VCaP (cell line): ENCODE results near the gene PHF1.

Source experiments
- H3K27ac ChIP-seq: fragments of 450-650 bp; 2 replicates; pipeline ENCODE4 v1.5.1; 2017
- TF ChIP-seq, protein P1 (sequence below): fragments of 450-650 bp; conservative IDR thresholded peaks from 2 replicates; pipeline ENCODE4 v1.5.1; 2017; ENCODE audit warnings: mild to moderate bottlenecking, moderate library complexity

Gene PHF1

DNA sequence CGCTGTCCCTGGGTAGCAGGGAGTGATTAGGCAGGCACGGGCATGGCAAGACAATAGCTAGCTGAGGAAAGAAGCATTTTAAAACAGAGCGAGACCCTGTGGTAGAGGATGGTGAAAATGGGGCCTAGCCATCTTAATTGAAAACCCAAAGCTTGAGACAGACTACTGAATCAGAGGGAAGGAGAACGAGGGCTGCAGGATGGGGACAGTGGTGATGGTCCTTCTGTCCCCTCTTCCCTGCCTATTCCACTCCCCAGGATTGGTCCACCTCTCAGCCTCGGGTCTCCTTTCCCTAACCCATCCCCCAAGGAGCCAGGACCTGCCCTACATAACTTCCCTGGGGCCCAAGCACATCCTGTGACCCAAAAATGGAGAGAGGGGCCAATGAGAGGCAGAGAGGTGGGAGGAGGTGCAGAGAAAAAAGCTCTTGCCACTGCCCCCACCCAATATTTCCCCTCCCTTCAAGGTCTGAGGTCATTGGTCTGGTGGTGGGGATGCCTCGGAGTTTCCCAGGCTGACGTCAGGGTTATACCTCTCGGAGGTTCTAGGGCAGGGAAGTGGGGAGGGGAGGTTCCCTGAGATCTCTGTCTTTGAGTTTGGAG, 8.0 kb downstream of the PHF1 start:
- H3K27ac ChIP-seq: peak overlapping the region; percentile 94
- TF ChIP-seq, protein P1, sequence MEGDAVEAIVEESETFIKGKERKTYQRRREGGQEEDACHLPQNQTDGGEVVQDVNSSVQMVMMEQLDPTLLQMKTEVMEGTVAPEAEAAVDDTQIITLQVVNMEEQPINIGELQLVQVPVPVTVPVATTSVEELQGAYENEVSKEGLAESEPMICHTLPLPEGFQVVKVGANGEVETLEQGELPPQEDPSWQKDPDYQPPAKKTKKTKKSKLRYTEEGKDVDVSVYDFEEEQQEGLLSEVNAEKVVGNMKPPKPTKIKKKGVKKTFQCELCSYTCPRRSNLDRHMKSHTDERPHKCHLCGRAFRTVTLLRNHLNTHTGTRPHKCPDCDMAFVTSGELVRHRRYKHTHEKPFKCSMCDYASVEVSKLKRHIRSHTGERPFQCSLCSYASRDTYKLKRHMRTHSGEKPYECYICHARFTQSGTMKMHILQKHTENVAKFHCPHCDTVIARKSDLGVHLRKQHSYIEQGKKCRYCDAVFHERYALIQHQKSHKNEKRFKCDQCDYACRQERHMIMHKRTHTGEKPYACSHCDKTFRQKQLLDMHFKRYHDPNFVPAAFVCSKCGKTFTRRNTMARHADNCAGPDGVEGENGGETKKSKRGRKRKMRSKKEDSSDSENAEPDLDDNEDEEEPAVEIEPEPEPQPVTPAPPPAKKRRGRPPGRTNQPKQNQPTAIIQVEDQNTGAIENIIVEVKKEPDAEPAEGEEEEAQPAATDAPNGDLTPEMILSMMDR: peak; percentile 18; the same call in 1 of the 2 replicates

DNA sequence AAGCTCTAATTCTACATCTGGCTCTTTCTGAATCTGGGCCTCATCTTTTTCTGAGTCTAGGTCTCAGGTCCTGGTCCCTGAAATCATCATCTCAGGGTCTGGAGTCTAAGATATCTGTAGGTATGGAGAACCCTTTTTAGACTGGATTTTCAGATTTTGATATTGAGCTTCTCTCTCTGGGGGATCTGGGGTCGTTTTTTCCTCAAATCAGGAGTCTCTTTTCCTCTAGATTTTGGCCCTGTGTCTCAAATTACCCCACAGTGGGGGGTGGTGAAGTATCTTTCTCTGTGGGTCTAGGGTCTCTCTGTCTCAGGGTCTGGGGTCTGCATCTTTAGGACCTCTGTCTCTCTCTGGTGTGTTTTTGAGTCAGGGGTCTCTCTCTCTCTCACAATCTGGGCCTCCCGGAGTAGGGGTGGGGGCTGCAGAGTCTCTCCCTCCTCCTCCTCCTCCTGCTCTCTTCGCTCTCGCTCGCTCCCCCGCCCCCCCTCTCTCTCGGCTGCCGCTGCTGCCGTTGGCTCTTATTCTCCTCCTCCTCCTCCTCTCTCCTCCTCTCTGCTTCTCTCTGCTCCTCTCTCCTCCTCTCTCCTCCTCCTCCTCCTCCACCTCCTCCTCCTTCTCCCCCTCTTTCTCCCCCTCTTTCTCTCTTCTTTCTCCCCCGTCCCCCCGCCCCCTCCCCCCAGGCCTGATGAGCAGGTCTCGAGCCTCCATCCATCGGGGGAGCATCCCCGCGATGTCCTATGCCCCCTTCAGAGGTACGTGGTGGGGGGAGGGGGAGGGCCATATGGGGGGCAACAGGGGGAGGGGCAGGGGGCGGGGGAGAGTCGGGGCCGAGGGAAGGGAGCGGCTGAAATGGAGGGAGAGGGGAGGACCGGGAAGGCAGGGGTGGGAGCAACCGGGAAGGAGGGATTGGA, 9.0 kb downstream of the PHF1 start, which contains the start of gene SYNGAP1:
TSS of gene SYNGAP1 (plus strand) at position 486 of the 911 bp plus-strand sequence. CDS start at position 686, 200 bp downstream.
- TF ChIP-seq, protein P1: no peak
- peak within 1 kb of the TSS; percentile 94 for H3K27ac ChIP-seq

DNA sequence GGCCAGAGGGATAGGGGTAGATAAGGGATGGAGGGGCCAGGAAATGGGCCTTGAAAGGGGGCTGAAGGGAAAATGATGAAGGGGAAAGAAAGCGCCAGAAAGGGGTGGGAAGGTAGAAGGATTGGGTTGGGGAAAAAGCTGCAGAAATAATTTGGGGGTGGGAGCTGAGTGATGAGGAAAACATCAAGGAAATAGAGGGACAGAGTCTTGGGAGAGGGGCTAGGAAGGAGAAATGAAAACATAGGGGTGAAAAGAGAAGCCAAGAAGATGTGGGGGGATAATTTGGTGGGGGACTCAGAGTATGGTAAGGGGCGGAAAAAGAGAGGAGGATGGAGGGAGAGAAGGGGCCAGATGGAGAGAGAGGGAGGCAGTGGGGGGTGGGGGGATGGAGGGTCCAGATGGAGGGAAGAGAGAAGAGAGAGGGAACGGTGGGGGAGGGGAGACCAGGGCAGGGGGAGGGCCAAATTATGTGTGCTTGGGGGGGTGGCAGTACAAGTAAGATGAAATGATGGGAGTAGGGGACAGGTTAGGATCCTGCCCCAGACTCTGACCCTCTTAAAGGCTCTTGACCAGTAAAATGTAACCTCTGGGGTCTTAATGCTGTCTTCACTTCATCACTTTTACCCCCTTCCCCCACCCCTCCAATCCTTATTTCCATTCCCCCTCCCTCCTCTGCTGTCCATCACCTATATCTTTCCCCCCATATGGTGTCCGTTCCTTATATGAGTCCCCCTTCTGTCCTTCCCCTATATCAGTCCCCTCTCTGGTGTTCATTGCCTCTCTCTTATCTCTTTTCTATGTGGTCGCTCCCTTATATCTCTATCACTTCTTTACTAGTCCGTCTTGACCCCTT, 9.9 kb downstream of the PHF1 start:
- TF ChIP-seq, protein P1: no peak
- H3K27ac ChIP-seq: peak overlapping the region; percentile 94; the same call in 1 of the 2 replicates

DNA sequence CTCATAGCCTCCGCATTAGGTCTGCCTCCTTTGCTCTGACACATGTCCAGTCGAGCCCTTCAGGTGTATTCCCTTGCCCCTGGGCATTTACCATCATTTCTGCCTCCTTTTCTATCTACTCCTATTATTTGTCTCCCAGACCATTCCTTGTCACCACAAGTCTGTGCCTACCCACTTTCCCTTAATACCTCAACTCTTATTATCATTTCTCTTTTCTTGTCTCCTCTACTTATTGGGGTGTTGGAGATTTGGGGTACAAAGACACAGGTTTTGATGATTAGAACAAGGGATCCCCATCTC, 10.5 kb downstream of the PHF1 start:
- H3K27ac ChIP-seq: no peak overlapping the region
- TF ChIP-seq, protein P1: no peak

DNA sequence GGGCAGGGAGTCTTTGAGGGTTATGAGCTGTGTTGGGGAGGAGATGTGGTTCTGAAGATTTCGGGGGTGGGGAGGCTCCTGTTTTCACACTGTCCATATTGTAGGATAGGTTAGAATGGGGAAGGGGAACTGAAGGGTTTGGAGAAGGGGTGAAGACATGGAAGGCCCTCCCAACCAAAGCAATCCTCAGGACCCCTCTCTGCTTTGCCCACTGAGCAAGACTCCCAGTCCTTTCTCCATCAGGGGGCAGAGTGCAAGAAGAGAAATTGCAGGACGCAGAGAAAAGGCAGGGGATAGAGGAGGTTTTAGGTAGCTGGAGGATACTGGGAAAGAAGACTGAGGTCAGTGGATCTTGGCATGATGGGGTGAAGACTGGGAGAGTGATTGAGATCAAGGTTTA, 13.0 kb downstream of the PHF1 start:
- peak overlapping the region; percentile 92 for H3K27ac ChIP-seq
- TF ChIP-seq, protein P1: no peak

DNA sequence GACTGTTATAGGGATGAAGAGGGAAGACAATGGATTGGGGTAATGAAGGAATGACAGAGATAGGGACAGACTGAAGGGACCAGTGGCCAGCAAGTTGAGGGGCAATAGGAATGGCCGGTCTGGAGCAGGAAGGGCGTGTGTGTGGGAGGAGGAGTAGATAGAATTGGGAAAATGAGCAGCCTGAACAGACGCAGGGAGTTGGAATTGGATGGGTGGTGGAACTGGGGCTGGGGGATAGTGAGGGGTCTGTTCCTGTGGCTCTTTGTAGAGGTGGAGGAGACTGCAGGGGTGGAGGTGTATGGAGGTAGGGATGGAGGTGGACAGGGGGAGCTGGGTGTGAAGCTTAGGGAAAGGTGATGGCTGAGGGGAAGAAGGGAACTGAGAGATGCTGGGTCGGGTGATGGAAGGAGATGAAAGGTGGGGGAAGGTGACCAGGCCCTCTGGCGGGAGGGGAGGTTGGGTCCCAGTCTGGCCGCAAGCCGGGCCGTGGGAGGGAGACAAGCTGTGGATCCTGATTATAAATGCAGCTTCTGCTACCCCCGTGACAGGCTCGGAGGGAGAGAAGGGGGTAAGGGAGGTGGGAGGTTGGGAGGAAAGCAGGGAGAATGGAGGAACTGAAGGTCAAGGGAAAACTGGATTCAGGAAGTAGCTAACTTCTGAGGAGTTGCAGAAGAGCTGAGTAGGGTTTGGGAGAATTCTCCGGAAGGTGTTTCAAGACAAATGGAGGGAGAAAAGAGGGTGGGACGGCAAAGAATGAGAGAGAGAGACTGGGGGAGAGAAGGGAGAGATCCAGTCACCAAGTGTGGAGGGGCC, 14.2 kb downstream of the PHF1 start:
- H3K27ac ChIP-seq: peak overlapping the region; percentile 92
- TF ChIP-seq, protein P1: no peak
